GM12801 (cell line): Measurements from ENCODE around the gene CUBN.

Experiments
- CTCF ChIP-seq: IDR thresholded peaks from one replicate; pipeline ENCODE4 v1.5.1; 2011; ENCODE audit warnings: control low read depth; ENCODE audit not compliant: insufficient read length; ENCODE audit errors: extremely low read depth

Gene CUBN

GRCh38 chr10:16792675-16793074, 336.9 kb downstream of the CUBN start:
- no peak for TF ChIP-seq CTCF

- TF ChIP-seq CTCF: no peak
Measured at GRCh38 chr10:16789765-16790164, 339.8 kb downstream of the CUBN start.

DNA sequence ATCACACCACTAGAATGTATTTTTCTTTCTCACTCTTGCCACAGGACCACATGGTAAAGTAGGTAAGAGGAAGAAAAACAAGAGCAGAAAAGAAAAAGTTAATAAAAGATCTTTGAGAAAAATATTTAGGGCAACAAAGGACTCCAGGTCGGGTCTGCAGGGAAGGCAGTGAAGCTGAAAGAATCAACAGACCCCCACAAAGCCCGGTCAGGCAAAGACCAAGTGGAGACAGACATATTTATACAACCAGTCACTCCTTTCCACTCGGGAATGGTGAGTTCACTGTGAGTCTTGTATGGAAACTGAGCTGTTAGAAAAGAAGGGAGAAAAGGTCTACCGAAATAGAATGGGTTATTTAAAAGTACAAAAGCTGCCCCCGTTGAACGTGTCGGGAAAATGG, 340.4 kb downstream of the CUBN start:
- no peak for TF ChIP-seq CTCF

DNA sequence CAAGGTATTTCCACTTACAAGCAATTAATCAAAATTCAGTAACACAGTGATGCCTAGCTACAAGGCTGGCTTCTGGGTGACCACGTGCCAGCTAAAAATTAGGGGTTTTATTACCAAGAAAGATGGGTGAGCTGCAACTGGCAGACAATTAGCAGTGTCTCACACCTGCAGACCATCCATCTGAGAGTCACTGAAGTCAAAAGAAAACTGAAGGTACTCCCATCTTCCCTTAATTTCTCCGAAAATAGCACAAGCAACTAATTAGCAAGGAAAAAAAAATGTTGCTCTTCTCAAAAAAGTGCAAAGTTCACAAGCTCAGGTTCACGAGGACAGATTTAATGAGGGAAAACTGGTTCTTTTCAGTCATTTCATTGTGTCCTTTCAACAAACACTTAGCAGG, 340.8 kb downstream of the CUBN start:
- no peak for TF ChIP-seq CTCF

- no peak for TF ChIP-seq CTCF
Measured at GRCh38 chr10:16788125-16788524, 341.5 kb downstream of the CUBN start.

DNA sequence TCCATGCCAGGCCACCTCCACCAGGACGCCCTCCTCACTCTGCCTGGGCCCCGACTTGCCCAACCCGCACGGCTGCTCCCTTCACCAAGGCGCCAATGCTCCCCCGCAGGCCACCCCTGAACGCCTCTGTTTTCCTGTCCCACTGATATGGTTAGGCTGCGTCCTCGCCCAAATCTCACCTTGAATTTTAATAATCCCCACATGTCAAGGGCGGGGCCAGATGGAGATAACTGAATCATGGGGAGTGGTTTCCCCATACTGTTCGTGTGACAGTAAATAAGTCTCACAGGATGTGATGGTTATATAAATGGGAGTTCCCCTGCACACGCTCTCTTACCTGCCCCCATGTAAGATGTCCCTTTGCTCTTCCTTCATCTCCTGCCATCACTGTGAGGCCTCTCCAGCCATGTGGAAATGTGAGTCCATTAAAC, 342.2 kb downstream of the CUBN start:
- no peak for TF ChIP-seq CTCF

DNA sequence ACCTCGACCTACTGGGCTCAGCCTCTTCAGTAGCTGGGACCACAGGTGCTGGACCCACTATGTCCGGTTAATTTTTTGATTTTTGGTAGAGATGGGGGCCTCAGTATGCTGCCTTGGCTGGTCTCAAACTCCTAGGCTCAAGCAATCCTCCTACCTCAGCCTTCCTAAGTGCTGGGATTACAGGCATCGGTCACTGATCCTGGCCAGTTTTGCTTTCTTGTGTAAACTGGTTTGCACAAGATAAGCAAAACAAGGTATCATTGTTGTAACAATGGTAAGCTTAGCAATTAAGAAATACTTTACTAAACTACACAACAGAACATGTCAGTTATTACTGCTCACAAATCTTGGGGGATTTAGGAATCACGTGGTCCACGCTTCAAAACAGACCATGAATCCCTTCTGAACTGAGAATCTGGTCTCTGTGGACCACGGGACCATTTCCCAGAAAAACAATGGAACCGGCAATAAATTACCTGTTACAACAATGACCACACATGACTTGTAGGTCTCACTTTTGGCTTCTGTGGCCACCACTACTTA, 349.2 kb downstream of the CUBN start:
- TF ChIP-seq CTCF: no peak

- TF ChIP-seq CTCF: no peak
Measured at GRCh38 chr10:16779384-16779915, 350.2 kb downstream of the CUBN start.
